Epithelial cell of esophagus (primary cell): Measurements from ENCODE around the gene ZNF579.

Experiments
- DNase-seq: peaks from one replicate; pipeline ENCODE4 v3.0.0; 2010; ENCODE audit warnings: low read depth
- H3K4me3 ChIP-seq: 2 replicates; pipeline ENCODE4 v1.5.1; 2011; ENCODE audit warnings: mild to moderate bottlenecking, low read length, control low read depth
- TF ChIP-seq, protein P1 (sequence below): IDR thresholded peaks from 2 replicates; pipeline ENCODE4 v1.5.1; 2011; ENCODE audit warnings: low read depth, mild to moderate bottlenecking, low read length, control low read depth, inconsistent platforms; ENCODE audit not compliant: insufficient read depth; ENCODE audit errors: missing control alignments

Gene ZNF579

DNA sequence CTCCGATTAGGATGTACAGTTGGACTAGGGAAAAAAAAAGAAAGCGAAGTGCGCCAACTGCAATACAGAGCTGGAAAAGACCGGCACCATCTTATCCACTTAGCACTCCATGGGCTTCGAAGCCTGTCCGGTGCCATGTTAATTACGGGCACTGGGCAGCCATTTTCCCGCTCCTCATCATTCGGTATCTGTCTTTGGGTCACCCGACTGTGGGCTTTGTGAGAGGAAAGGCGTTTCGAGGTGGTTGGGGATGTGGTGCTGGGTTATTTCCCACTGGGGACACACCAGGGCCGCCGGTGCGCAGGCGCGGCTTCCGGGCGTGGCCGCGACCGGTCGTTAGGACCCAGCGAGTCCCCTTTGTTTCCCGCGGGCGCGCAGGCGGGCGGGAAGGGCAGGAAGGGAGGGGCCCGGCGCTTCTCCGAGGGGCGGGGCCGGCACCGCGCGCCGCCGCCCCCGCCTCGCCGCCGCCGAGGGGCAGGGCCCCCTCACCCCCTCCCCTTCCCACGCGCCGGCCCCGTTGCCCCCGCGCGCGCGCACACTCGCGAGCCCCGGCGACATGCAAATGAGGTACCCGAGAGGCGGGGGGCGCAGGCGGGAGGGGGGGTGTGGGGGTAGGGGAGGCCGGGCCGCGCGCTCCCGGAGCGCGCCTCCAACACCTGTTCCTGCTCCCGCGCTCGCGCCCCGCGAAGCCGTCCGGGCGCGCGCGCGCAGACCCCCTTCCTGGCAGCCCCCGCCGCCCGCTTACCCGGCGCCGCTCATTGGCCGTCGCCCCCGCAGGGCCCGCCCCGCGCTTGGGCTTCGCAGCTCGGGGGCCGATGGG is 19.4 kb upstream of the ZNF579 start, which contains the start of gene ZNF524:
ZNF524 (plus strand) TSS at position 447 of the 820 bp plus-strand sequence. CDS start 1,825 bp downstream, outside the sequence.
- H3K4me3 ChIP-seq, result peak within 1 kb of the TSS; percentile 90
- peak; percentile 88 for DNase-seq

DNA sequence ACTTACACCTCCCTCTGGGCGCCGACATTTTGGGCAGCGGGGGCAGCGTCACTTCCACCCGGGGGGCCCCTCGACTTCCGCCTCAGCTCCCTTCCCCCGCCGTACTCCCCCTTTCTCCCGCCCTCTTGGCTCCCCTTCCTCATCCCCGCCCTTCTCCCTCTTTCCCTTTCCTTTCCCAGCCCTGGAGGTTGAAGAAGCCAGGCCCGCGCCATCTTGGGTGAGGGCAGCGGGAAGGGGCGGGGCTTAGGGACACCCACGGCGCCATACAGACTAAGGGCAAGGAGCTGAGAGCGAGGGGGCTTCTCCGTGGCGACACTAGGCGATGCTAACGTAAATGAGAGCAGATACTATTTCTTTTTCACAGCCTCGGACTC is 18.8 kb upstream of the ZNF579 start, which contains the start of gene FIZ1:
FIZ1 (minus strand) TSS at position 50 of the 374 bp plus-strand sequence. CDS start 1,652 bp downstream, outside the sequence.
- peak within 1 kb of the TSS; percentile 90 for H3K4me3 ChIP-seq
- peak; percentile 99 for DNase-seq
- TF ChIP-seq, protein P1, sequence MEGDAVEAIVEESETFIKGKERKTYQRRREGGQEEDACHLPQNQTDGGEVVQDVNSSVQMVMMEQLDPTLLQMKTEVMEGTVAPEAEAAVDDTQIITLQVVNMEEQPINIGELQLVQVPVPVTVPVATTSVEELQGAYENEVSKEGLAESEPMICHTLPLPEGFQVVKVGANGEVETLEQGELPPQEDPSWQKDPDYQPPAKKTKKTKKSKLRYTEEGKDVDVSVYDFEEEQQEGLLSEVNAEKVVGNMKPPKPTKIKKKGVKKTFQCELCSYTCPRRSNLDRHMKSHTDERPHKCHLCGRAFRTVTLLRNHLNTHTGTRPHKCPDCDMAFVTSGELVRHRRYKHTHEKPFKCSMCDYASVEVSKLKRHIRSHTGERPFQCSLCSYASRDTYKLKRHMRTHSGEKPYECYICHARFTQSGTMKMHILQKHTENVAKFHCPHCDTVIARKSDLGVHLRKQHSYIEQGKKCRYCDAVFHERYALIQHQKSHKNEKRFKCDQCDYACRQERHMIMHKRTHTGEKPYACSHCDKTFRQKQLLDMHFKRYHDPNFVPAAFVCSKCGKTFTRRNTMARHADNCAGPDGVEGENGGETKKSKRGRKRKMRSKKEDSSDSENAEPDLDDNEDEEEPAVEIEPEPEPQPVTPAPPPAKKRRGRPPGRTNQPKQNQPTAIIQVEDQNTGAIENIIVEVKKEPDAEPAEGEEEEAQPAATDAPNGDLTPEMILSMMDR, result no peak

More for the DNA sequence above, 19.4 kb upstream of the ZNF579 start, which contains the start of gene ZNF524:
- TF ChIP-seq, protein P1, result no peak

DNA sequence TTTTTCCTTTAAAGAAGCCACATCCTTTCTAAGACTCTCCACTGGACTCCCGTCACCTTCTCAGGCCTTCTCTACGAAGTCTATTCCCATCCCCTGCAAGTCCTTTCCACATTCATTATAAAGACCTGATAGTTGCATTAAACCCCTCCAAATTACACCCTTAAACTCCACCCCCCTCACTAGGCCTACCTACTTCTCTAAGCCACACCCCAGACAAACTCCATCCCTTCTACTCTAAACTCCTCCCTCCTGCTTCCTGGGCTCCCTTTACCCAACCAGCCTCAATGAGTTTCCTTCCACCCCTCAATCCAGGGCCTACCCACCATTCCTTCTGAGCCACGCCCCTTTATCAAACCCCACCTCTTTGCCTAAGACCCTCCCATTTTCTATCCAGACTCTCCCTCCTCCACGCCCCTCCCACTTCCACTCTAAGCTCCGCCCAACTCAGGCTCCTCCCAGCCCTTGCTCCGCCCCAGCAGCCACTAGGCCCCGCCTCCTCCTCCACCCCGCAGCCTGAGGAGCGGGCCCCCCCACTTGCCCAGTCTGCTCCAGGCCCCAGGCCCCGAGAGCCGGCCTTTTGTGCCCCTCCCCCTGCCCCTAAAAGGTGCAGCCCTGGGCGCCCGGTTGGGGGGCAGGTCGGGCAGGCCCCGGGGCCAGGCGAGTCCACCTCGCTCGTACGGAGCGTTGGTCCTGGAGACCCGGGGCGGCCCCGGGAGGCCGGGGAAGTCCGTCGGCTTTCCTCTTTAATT is 18.2 kb upstream of the ZNF579 start:
- peak overlapping the region; percentile 90 for H3K4me3 ChIP-seq
- TF ChIP-seq, protein P1, result no peak
- DNase-seq, result peak; percentile 96

DNA sequence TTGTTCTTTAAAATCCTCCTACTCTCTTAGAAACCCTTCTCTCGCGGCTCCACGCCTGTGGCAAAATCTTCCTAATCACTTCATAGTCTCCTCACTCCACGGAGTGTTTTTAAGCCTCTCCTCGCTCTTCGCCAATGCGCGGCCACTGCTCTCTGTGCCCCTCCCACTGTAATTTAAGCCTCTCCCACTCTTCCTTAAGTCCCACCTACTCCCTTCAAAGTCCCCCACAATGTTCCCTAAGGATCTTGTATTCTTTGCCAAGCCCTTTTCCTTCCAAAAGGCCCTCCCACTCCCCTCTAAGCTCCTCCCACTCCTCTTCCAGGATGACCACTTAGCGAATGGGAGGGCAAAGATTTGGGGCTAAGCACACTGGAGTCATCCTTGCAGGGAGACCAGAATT is 17.4 kb upstream of the ZNF579 start:
- no peak for DNase-seq
- TF ChIP-seq, protein P1, result no peak
- H3K4me3 ChIP-seq, result no peak overlapping the region

DNA sequence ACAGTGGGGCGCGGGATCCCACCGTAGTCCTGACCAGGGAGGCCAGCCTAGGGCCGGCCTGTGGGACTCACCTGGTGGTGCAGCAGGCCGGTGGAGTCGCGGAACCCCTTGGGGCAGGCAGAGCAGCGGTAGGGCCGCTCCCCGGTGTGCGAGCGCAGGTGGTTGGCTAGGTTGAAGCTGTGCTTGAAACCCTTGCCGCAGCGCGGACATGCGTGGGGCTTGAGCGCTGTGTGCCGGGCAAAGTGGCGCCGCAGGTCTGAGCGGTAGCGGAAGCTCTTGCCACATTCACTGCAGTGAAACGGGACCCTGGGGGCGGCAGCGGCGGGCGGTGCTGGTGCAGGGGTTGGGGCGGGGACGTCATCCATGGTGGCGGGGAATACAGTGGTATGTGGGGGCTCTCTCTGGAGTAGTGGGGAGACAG is 16.9 kb upstream of the ZNF579 start:
- no peak overlapping the region for H3K4me3 ChIP-seq
- TF ChIP-seq, protein P1, result no peak
- DNase-seq, result no peak

DNA sequence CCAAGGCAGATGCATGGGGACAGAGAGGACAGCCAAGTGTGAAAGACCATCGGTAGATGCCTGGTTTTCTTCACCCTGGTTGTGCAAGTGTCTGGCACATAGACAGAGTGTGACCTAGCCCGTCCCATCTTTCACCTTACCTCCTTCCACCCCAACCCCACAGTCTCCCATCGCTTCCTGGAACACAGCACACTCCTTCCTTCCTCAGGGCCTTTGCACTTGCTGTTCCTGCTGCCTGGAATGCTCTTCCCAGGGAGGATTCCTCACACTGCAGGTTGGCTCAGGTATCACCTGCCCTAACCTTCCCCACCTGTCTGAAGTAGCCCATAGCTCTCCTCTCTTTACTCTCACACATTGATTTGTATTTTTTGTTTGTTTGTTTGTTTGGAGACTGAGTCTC is 15.7 kb upstream of the ZNF579 start:
- TF ChIP-seq, protein P1, result no peak
- H3K4me3 ChIP-seq, result no peak overlapping the region
- DNase-seq, result no peak
